GM19238 (cell line): ENCODE data around the gene RHOBTB1.

Source experiments
- DNase-seq: peaks from one replicate; pipeline ENCODE4 v3.0.0; 2011; ENCODE audit warnings: low spot score; ENCODE audit not compliant: insufficient read length

Gene RHOBTB1

DNA sequence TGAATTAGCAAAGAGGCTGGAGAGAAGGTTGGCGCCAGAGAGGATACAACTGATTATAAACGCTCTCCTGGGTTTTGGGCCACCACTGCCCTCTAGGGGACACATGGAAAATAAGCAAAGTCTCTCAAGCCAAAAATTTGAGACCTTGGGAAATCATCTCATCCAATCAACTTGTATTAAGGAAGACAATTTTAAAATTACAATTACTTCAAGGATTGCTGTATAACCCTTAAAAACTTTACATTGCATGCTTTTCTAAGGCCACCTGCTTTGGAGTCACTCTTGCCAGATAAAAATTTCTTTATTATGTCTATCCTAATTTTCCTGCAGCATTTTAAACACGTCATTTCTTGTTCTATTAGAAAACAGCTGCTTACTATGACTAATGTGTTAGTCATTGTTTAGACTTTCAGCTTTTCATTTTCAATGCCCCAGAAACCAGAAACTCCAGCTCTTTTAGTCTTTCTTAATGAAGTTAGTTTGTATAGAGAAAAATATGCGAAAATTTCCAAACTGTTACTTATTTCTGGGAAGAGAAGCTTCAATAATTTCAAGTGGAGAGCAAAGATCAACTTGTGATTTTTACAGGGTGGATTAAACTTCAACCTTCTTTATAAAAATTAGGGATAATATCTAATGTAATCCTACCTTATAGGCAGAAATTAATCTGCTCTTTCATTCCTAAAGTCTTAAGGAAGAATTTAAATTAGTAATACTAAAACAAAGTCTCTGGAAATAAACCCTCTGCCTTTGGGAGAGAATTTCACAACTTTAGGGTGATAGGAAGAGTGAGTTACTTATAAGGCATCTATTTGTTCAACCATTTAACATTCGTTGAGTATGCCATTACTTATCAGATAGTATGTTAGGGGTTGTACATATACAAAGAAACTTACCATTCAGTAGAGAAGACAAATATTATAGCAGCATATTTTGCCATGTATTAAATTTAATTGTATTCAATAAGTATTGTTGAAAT is 20.6 kb upstream of the RHOBTB1 start:
- DNase-seq = no peak

DNA sequence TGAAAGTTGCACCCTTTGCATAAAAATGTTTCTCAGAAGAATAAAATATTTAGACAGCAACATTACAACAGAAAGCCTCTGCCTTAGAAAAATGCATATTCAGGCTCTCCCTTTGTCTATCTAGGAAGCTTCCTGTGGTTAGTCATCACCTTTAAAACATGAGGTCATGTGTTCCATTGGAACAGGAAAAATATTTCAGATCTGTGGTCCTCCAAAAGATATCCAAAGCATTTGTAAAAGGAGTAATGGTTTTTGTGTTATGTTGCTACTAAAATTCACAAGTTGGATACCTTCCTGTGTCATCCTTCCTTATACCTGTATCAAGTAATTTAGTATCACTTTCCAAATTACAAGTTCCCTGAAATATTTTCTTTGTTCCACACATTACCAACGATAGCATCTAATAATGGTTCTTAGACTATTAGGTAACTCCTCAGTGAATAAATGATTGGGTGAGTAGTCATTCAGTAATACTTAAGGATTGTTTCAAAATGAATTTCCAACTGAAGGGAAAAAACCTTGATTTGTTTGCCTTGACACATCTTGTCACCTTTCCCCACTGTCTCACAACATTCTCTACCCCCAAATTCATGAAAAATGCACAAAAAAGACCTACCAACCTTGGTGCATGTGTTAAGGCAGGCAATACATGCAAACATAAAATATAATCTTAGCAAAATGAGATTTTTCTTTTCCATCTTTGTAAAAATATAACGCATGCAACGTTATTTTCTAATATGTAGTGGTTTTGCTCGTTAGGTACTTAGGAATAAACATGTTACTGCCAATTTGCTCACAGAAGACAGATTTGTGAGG is 19.7 kb upstream of the RHOBTB1 start:
- no peak for DNase-seq

DNA sequence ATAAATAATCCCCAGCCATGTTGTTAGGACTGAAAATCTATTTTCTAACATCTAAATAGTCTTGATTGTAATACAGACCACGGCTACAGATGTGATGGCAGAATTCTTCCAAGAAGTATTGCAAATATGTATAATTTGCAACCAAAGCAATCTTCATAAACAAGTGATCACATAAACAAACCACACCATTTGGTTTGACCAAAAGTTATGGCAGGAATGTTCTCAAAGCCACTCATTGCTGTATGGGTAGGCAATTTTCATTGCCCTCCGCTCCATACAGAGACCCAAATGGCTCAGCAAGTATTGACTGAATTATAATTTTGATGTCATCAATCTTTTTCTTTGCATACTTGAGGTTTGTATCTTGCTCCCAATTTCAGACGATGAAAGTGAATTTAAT is 19.0 kb upstream of the RHOBTB1 start:
- DNase-seq = no peak

DNA sequence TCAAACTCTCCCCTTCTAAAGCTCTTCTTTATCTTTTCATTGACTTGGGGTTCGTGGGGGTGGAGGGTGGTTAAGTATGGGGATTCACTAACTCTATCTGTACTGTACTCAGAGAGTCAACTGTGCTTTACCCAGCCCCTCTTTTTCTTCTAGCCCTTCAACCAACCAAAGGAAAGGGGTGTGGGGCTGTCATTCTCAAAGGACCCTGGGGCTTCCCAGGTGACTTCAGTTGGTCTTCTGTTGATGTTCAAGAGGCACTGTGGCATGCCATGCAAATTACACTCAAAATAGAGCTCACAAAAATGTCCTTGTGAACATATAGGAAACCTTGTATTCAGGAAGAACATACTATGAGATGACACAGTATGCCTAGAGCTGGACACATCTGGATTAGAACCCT is 16.9 kb upstream of the RHOBTB1 start:
- no peak for DNase-seq

DNA sequence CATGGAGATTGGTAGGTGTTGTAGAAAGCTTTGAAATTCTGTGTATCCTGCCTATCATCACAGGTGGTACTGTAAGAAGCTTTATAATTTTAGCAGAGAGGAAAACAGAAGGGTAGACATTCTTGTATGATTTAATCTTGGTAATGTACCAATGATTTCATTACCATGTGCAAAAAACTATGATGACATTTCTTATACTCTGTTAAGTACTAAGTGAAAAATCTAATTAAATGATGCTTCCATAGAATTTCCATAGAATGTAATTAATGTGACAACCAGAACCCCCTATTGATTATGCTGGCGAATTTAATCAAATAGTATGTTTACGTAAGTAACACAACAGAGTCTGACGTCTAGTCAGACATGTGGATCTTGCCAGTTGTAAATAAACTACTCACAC is 16.0 kb upstream of the RHOBTB1 start:
- no peak for DNase-seq

DNA sequence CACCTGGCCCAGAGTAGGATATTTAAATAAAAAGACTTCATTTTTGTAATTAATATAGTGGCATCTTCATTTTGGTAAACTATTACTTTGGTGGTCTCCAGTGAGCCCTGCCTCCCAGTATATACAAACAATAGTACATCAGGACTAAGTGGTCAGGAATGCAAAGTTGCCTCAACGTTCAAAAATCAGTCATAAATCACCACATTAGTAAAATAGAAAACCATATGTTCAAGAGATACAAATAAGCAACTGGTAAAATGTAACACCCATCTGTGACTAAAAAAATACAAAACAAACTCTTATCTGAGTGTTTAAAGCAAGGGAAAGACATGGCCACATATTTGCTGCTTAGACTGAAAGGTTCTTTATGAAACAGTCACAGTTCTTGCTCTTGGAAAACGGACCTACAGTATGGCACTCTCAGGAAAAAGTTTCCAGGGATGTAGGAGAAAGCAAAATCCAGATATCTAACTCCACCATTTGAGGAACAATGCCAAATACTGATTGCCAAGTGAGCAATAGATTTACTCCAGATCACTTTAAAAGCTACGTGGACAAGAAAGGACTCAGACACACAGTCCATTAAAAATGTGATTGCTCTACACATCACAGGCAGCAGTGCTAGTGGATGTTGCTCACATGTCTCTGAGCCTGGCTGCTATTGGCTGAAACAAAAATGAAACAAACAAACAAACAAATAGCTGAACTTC is 15.1 kb upstream of the RHOBTB1 start:
- no peak for DNase-seq

DNA sequence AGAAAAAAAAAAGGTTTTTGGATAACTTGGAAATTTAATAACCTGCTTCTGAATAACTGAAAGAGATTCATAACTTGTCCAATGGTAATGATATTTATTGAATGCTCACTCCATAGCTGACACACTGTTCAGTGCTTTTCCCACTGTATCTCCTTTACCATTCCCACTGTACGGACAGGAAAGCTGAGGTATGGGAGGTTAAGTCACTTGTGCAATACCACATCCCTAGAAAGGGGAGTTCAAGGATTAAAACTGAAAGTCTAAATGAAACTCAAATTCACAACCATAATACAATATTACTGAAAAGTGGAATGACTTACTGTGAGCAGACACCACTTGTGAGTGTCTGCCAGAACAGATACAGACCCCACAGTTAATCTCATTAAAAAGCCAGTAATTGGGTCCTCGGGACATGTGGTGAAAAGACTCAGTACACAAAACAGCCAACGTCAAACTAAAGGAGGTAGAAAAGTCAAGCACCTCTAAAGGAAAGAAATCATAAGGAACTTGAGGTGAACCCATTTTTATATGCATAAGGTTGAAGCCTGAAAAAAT is 13.8 kb upstream of the RHOBTB1 start:
- DNase-seq = no peak

DNA sequence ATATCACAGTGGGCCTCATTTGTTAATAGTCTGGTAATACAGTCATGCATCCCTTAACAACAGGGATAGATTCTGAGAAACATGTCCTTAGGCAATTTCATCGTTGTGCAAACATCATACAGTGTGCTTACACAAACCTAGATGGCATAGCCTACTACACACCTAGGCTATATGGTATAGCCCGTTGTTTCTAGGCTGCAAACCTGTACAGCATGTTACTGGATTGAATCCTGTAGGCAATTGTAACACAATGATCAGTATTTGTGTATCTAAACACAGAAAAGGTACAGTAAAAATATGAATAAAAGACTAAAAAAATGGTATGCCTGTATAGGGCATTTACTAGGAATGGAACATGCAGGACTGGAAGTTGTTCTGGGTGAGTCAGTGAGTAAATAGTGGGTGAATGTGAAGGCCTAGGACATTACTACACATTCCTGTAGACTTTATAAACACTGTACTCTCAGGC is 12.0 kb upstream of the RHOBTB1 start:
- DNase-seq = no peak

DNA sequence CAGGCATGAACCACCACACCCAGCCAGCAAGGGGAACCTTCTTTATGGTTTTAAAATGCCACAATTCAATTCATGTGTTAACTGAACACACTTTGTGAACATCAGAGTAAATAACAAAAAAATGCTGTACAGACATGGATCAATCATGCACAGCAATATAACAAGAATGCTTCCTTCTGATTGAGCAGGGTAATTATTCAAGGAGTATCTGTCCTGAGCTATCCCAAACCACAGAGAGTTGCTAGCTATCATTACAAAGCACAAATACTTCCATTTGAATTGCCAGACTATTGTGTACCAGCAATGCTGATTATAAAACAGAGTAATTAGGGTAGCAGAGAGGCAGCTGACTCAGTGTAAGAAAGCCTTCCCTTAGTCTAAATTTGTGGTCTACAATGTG is 11.3 kb upstream of the RHOBTB1 start:
- no peak for DNase-seq

DNA sequence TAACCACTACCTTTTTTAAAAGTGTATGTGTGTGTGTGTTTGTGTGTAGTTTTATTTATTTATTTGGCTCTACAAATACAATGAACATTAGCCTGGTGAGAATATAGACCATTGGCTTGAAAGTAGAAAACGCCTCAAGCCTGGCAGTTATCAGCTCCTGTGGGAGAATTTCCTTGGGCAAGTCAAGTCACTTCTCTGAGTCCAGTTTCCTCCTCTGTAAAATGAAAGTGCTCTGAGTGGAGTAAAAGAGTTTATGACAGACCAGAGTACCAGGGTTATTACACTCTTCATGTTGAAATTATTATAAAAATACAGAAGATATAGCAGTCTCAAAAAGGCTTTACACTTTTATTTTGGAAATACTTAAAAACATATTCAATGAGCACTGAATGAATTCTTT is 10.1 kb upstream of the RHOBTB1 start:
- DNase-seq = no peak

DNA sequence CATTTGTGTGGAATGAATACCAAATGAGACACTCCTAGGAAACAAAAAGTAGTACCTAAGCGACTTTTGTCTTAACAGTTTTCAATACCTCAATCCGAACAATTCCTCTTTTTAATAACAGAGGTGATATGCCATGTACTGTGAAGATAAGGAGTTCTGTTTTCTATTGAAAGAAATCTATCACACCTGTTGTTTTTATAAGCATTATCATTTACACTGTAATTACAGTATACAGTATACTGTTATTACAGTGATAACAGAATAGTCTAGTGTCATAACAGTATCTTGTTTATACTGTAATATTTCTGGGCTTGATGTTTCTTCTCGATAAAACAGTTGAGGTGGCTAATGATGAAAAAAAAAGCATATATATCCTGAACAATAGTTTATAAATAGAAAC is 9.4 kb upstream of the RHOBTB1 start:
- no peak for DNase-seq

DNA sequence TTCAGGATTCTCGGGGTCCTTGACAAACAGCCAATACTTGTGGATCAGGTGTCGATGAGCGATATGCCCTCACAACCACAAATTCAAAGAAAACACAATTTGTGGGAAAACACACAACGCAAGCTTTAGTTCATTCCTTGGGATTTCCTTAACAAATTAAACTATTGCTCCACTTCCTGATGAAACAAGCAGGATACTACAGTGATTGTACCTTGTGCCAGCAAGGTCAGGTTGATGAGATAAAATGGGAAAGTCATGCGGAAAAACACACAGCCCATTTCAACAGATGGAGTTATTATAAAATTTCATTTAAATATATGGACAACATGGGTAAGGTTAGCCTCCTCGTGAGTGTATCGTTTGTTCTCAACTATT is 8.8 kb upstream of the RHOBTB1 start:
- DNase-seq = no peak

DNA sequence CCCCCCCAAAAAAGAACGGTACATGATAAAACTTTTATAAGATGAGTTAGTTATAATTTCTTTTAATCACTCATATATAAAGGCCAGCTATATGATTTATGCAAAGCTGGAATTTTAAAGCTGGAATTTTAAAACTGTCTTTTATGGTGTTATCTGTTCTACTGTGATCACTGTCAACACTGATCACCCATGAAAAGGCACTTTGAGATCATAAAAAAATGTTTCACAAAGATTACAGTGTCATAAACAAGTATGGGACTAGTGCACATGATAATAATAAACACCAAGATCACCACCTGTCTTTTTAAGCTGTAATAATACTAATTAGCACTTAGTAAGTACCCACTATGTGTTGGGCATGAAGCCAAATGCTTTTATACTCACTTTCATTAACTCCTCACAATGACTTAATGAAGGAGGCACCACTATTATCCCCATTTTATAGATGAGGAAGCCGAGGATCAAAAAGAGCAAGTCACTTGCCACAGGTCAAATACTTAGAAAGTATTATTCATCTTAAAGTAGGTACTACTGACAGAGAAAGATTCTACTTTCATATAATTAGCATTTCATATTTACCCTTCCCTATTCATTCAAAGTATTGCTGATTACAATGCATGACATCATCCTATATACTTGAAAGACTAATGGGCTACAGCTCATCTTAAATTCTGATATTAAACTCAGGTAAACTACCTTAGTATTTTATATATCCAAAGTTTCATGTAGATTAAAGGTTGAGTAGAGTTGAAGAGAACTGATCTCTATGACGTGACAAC is 8.3 kb upstream of the RHOBTB1 start:
- DNase-seq = no peak

DNA sequence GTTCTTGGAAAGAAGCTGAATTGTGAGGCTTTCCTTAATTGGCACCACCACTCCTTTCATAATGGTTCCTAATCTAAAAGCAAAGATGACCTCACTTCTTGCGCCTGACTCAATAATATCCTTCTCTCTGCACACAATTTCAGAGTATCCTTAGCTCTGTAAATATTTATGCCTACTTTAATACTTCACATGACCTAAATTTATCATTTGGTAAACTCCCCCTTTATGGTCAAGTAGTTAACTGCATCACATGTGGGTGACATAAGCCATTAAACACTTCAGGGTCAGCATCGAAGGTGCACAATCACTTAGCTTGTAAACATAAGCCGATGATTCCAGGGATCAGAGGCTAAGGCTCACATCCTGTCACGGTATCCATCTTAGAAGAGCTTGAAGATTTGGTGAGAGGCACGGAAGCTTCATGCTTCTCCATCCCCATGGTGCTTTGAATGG is 7.3 kb upstream of the RHOBTB1 start:
- DNase-seq = no peak

DNA sequence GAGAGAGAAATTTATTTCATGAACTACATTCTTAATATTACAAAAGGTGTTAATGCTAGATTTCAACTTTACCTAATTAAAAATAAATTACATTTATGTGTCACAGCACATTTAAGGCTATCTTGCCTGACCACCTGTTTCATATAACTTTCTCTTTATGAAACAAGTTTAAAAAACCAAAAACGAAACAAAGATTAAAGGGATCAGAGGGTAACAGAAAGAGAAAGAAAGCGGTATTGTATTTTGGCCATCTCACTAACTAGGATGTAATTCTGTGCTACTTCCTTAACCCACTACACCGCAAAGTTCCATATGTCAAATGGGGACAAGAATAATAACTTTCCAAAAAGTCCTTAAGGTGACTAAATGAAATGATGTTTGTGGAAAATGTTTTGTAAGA is 6.3 kb upstream of the RHOBTB1 start:
- no peak for DNase-seq

DNA sequence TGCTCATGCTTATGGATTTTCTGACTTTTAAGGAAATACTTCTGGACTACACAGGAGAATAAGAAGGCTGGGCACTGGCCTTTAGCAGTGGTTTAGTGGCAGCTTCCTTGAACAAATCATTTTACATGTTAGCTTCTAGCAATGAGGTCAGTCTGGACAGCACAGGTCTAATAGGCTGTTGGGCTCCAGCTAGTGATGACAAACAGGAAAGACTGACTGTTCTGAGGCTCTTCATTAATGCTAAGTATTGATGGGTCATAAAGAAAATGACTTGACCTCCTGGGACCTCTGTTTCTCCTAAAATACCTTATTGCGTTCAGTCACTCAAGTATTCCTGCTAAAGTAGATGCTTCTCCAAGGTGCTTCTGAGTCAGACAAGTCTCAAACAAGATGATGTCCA is 4.9 kb upstream of the RHOBTB1 start:
- no peak for DNase-seq

DNA sequence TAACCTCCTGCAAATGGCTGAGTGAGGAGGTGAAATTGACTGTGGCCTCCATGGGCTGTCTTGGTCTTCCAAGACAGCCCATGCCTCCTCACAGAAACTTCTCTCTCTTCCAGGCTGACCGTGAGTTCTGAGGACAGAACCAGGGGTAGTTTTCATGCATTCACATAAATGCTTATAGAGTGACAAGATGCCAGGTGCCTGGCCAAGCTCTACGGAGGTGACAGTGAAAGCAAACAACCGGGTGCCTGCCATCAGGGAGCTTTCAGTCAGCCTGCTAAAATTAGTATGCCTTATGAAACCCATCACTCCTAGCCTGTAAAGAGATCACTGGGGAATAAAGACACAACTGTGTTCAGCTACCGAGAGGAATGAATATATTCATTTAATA is 919 bp upstream of the RHOBTB1 start:
- no peak for DNase-seq

DNA sequence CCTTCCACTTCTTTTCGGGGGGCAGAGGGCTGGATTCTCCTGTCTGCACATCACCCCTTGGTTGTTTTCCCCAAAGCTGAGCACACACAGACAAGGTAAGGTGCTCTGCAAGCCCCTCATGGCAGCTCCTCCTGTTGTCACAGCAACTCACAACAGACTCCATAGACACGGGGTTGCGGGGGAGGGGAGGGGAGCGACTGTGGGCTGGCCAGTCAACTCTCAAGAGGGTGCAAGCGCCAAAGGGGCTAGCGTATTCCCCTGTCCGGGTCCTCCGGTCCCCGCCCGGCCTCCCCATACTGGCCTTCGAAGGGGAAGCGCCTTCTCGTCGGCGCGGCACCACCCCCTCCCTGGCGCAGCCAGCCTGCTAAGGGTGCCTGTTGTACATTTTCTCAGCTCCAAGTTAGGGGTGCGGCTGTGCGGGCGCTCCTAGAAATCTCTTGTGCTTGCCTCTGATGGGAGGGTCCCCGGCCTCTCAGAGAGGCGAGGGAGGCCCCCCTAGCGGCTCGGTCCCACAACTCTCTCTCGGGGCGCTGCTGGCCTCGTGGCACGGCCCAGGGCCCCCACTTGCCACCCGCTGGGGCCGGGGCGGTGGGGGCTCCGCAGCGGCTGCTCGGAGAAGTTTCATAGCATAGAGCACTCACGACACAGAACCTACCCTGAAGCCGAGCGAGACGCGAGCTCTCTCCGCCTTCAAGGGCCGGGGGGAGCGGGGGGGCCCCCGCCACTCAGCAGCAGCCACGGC is 498 bp downstream of the RHOBTB1 start:
- DNase-seq = no peak

DNA sequence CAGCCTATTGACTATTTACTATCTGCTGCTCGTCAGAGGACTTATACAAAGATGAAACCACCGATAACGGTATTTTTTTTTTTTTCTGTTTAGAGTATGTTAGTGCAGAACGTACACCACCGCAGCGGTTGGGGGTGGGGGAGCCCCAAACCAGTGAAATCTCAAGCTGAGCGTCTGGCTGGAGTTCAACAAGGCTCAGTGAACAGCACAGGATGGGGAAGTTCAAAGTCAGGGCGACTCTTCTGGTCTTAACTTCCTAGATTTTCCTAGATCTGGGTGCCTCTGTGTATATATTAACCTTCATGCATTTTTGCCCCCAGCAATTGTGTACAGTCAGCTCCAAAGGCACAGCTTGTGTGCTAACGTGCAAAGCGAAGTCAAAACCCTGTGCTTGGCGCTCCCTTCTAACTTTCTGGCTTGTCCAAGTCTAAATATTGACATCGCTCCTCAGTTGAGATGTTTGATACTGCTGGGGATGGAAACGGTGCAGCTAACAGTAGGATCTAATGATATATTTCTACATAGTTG is 1.1 kb downstream of the RHOBTB1 start:
- DNase-seq = no peak
